Fibroblast of lung (primary cell): Measurements from ENCODE around the gene UBQLNL. TPM values are rescaled to one million over a fixed set of nuclear protein-coding genes. Genes with fewer than 3 reads are reported as not detected.

Source experiments
- DNase-seq, 2 donors: peaks; one replicate each; pipeline versions ENCODE4 v3.0.0 to v3.0.0-alpha.2; 2010; ENCODE audit warnings: low read depth in 2 of 2
- H2AFZ ChIP-seq: 2 replicates; pipeline ENCODE4 v1.5.1; 2012; ENCODE audit warnings: low read length, control low read depth, inconsistent platforms
- H3K27ac ChIP-seq: 2 replicates; pipeline ENCODE4 v1.5.1; 2011; ENCODE audit warnings: low read length, control low read depth; ENCODE audit not compliant: insufficient read depth
- H3K27me3 ChIP-seq: 2 replicates; pipeline ENCODE4 v1.5.1; 2011; ENCODE audit warnings: mild to moderate bottlenecking, low read length; ENCODE audit not compliant: control insufficient read depth, insufficient read depth
- H3K36me3 ChIP-seq: 2 replicates; pipeline ENCODE4 v1.5.1; 2011; ENCODE audit warnings: low read length; ENCODE audit not compliant: control insufficient read depth, insufficient read depth
- H3K4me1 ChIP-seq: 2 replicates; pipeline ENCODE4 v1.5.1; 2011; ENCODE audit warnings: low read length; ENCODE audit not compliant: control insufficient read depth, insufficient read depth; ENCODE audit errors: extremely low read depth
- H3K4me2 ChIP-seq: 2 replicates; pipeline ENCODE4 v1.5.1; 2011; ENCODE audit warnings: low read length, control low read depth; ENCODE audit not compliant: insufficient read depth; ENCODE audit errors: extremely low read depth
- H3K4me3 ChIP-seq, 4 experiments: fragments of 200-600 bp in 1 of 4; sonication (generic) in 1 of 4; replicated peaks in 1 of 4; 2 replicates each; pipeline ENCODE4 v1.5.1; 2011 to 2016; ENCODE audit warnings: low read length in 4 of 4, low read depth in 3 of 4, mild to moderate bottlenecking in 3 of 4, control low read depth in 2 of 4, inconsistent platforms in 1 of 4, mixed read lengths in 1 of 4; ENCODE audit not compliant: insufficient read depth in 1 of 4; ENCODE audit errors: control extremely low read depth in 1 of 4
- H3K79me2 ChIP-seq: 2 replicates; pipeline ENCODE4 v1.5.1; 2012; ENCODE audit warnings: mild to moderate bottlenecking, low read length, inconsistent platforms; ENCODE audit not compliant: control insufficient read depth, insufficient read depth
- H3K9ac ChIP-seq: 2 replicates; pipeline ENCODE4 v1.5.1; 2011; ENCODE audit warnings: mild to moderate bottlenecking, low read length, control low read depth; ENCODE audit not compliant: insufficient read depth
- H3K9me3 ChIP-seq: 2 replicates; pipeline ENCODE4 v1.5.1; 2012; ENCODE audit warnings: low read depth, low read length; ENCODE audit not compliant: control insufficient read depth, insufficient read depth
- H4K20me1 ChIP-seq: 2 replicates; pipeline ENCODE4 v1.5.1; 2011; ENCODE audit warnings: low read length; ENCODE audit not compliant: control insufficient read depth, insufficient read depth; ENCODE audit errors: extremely low read depth
- CTCF ChIP-seq, 2 donors: IDR thresholded peaks in 1 of 2; conservative IDR thresholded peaks in 1 of 2; 1 replicate in 1 of 2; 2 replicates in 1 of 2; pipeline ENCODE4 v1.5.1; 2011 to 2012; ENCODE audit warnings: low read length in 2 of 2, control low read depth in 1 of 2, inconsistent platforms in 1 of 2, low read depth in 1 of 2, mild to moderate bottlenecking in 1 of 2
- EZH2 ChIP-seq: IDR thresholded peaks from 2 replicates; pipeline ENCODE4 v1.5.1; 2012; ENCODE audit warnings: low read length, control low read depth, mild to moderate bottlenecking; ENCODE audit errors: missing control alignments
- polyA plus RNA-seq, 2 donors: library from polyadenylated mRNA; depleted of rRNA in 1 of 2; stranded (reverse) in 1 of 2; unstranded in 1 of 2; fragments of >200 nt; gene quantifications; 2 replicates each; pipeline ENCODE4 v1.2.1, GENCODE V29; 2011 to 2012; ENCODE audit warnings: missing spikeins in 1 of 2
- total RNA-seq: library from RNA; depleted of rRNA; stranded (reverse); fragments of >200 nt; gene quantifications from 2 replicates; pipeline ENCODE4 v1.2.1, GENCODE V29; 2014

Gene UBQLNL
- total and polyA plus RNA-seq, 2 donors (not counting 1 experiment from before 2014, with no cell fraction given) = 0.09 to 0.17 TPM

DNA sequence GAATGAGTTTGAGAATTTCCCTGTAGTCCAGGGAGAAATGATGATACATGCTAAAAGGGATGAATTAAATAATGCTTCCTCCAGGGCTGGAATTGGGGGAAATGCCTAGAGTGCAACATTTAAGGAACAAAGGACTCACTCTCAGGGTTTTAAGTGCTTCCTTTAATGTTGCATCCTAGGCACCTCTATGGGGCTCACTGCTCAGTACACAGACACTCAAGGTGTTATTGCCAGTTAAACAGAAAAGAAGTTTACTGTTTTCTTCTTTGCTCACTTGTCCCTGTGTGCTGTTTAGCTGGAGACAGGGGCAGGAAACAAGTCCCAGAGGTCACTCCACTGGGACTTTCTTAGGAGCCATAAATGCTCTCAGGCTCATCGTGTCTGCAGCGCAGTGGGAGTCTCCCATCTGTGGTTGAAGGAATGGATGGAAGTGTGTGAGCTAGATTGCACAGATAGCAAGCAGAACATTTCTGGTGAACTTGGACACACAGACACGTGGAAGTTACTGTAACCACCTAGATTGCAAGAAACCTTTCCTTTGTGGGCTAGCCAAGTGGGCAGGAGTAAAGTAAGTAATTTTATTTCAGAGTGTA, 40.2 kb upstream of the UBQLNL start:
- Histone ChIP-seq H3K4me3 (no peak overlapping the region), H3K79me2 (no peaks in the 10 kb centered on the region), H3K9me3 (no peaks in the 10 kb centered on the region), H3K36me3 (no peaks in the 10 kb centered on the region), H3K27me3 (no peaks in the 10 kb centered on the region), H3K27ac (no peak overlapping the region), H2AFZ (no peak overlapping the region), H4K20me1 (no peaks in the 10 kb centered on the region), H3K4me2 (no peak overlapping the region), H3K4me1 (no peaks in the 10 kb centered on the region), H3K9ac (no peak overlapping the region)
- TF ChIP-seq CTCF (conservative IDR thresholded peaks at IDR 0.05 in 1 of 2, IDR thresholded peaks at IDR 0.05 in 1 of 2; ENCODE audit: low read depth in 1 of 2, low read length in 2 of 2) (no peak), EZH2 (no peak)
- no peak for DNase-seq

- H4K20me1 ChIP-seq = no peaks in the 10 kb centered on the region
- no peaks in the 10 kb centered on the region for H3K36me3 ChIP-seq
- H2AFZ ChIP-seq = no peak overlapping the region
- TF ChIP-seq EZH2 (no peak), CTCF (conservative IDR thresholded peaks at IDR 0.05 in 1 of 2, IDR thresholded peaks at IDR 0.05 in 1 of 2; ENCODE audit: low read depth in 1 of 2, low read length in 2 of 2) (no peak)
- no peak for DNase-seq
- H3K4me1 ChIP-seq = no peaks in the 10 kb centered on the region
- H3K4me3 ChIP-seq = no peak overlapping the region
- no peak overlapping the region for H3K27ac ChIP-seq
- H3K9me3 ChIP-seq = no peaks in the 10 kb centered on the region
- H3K79me2 ChIP-seq = no peaks in the 10 kb centered on the region
- H3K9ac ChIP-seq = no peak overlapping the region
- H3K4me2 ChIP-seq = no peak overlapping the region
- no peaks in the 10 kb centered on the region for H3K27me3 ChIP-seq
Observed at GRCh38 chr11:5553343-5553742, 36.8 kb upstream of the UBQLNL start.

DNA sequence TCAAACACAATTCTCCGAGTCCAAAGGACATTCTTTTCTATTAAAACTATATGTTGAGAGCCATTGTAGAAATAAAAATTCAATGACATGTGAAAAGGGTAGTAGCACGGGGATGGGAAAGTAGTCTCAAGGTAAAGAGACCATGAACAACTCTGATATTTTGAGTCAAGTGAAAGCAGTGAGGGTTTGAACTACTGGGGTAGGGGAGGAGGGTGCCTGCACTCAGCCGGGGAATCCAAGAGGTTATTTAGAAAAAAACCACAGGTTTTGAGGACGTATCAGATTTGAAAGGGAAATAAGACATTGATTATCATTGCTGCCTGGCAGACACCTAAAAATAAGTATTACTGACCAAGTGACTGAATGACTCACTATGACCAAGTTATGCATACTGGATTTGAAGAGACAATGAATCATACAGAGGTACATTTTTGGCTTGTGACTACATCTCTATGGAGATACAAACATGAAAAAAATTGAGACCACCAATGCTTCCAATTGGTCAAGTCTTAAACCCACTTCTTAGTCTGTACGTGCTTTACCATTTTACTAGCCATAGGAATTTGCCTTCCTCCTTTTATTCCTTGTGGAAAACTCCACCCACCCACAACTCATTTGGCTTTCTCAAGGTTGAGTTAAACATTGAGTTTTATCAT, 34.1 kb upstream of the UBQLNL start:
- peak; percentile 37 to 94 for DNase-seq
- no peak overlapping the region for H3K9ac ChIP-seq
- no peaks in the 10 kb centered on the region for H3K36me3 ChIP-seq
- H3K9me3 ChIP-seq = no peaks in the 10 kb centered on the region
- no peak overlapping the region for H2AFZ ChIP-seq
- H4K20me1 ChIP-seq = no peaks in the 10 kb centered on the region
- no peaks in the 10 kb centered on the region for H3K4me1 ChIP-seq
- H3K27me3 ChIP-seq = no peaks in the 10 kb centered on the region
- peak overlapping the region; percentile 46 for H3K4me2 ChIP-seq
- H3K4me3 ChIP-seq = no peak overlapping the region
- TF ChIP-seq CTCF (conservative IDR thresholded peaks at IDR 0.05 in 1 of 2, IDR thresholded peaks at IDR 0.05 in 1 of 2; ENCODE audit: low read depth in 1 of 2, low read length in 2 of 2) = no peak
- no peak for TF ChIP-seq EZH2
- H3K27ac ChIP-seq = peak overlapping the region; percentile 40
- no peaks in the 10 kb centered on the region for H3K79me2 ChIP-seq
